ENCODE data around the gene SMARCC2.

- TF ChIP-seq CTCF (conservative IDR thresholded peaks at IDR 0.05; ENCODE audit: low read length) (no peak), EZH2phosphoT487 (IDR thresholded peaks at IDR 0.05; ENCODE audit: borderline replicate concordance) (no peak)
Observed at GRCh38 chr12:56169229-56169759, 20.0 kb downstream of the SMARCC2 start.

All from Loucy (cell line).